Activated CD4-positive, alpha-beta T cell treated with anti-CD3 and anti-CD28 coated beads, Interleukin-2, Interleukin-6, amounts not matched to agents 100 ng/mL and 50 ng/mL, durations not matched to agents 16 hours and 8 hours (primary cell): Measurements from ENCODE around the gene AKAP11.
A peak's percentile ranks its signal among the peaks of the same experiment; 100 is the strongest.

Experiments used
- DNase-seq: peaks from one replicate; pipeline ENCODE4 v3.0.0-alpha.2; 2020

AKAP11 gene

DNA sequence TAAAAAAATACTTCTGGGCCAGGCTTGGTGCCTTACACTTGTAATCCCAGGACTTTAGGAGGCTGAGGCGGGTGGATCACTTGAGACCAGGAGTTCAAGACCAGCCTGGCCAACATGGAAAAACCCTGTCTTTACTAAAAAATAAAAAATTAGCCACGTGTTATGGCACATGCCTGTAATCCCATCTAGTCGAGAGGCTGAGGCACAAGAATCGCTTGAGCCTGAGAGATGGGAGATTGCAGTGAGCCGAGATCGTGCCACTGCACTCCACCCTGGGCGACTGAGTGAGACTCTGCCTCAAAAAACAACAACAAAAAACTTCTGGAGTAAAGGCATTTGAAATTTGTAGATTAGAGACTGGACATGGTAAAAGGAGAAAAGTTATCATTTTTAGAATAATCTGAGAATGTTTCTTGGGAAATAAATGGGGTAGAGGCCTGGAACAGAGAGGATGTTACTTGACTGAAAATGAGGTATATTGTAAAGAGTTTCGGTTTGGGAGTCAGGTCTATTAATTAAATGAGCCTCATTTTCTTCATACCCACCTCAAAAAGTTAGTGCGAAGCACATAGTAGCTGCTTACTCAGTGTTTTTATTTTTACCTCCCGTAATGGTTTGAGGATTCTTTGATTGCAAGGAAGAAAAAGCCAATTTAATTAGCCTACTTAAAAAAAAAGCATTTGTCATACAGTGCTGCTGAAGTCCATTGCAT is 2.6 kb downstream of the AKAP11 start:
- DNase-seq: no peak

- no peak for DNase-seq
Observed at GRCh38 chr13:42275098-42275471, 3.1 kb downstream of the AKAP11 start.

- peak; percentile 63 for DNase-seq
Observed at GRCh38 chr13:42275506-42275905, 3.6 kb downstream of the AKAP11 start.

DNA sequence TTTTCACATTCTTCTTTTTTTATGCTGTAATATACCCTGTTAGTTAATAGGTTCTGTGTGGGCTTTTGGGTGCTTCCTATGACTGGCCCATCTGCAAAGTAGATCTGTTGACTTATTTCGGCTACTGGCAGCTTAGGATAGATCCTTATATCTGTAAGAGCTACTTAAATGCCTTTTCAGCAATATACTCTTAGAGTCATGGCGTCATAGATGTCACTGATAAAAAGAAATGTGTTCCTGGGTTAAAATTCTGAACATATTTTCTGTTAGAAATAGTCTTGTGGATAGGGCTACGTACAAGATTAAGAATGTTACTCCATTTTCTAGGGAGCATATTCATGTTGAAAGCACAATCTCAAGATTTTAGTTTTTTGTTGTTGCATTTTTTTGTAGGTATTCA is 4.7 kb downstream of the AKAP11 start:
- DNase-seq: no peak

GRCh38 chr13:42277618-42278276 is 5.8 kb downstream of the AKAP11 start:
- DNase-seq: peak; percentile 41

DNA sequence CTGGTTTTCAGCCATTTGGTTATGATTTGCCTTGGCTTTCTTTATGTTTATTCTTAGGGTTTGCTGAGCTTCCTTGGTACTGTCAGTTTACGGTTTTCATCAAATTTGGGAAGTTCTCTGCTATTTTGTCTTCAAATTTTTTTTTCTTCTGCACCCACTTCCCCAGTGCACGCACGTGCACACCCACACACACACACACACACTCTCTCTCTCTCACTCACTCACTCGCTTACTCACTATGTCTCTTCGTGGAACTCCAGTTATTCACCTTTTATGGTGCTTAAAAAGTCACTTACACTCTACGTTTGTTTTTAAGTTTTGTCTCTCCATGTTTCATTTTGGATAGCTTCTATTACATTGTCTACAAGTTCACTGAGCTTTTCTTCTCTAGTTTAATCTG is 7.1 kb downstream of the AKAP11 start:
- no peak for DNase-seq

- no peak for DNase-seq
Observed at GRCh38 chr13:42279986-42280385, 8.0 kb downstream of the AKAP11 start.

DNA sequence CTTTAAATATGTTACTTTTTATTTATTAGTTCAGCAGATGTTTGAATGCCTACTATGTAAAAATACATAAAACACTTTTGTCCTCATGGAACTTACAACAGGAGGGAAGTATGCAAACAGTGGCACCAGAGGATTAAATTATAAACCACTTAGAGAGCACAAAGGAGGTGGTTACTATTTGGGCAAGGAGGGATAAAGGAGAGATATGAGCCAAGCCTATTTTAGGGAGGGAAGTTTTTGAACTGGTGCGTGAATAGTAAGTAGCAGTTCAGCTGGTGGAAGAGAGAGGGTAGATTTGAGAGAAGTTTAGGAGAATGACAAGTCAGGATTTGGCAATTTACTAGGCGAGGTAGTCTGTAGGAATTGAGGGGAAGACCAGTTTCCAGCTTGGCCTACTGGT is 8.6 kb downstream of the AKAP11 start:
- DNase-seq: no peak

DNA sequence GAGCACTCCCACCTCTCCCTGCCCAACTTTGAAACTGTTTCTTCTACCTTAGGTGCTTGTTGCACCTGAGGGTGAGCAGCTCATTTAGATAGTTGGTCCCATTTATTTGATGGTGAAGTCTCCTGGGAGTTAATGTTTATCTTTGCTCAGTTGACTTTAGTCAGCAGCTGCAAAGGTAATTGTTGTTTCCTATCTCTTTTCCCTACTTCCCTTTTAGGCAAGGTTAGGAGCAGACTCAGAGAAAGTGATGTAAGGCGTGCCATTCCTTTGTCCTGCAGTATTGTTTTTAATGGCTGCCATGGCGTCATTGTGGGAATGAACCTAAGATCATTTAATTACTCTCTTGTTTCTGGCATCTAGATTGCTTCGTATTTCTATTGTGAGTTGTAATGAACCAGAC is 11.6 kb downstream of the AKAP11 start:
- DNase-seq: no peak

DNA sequence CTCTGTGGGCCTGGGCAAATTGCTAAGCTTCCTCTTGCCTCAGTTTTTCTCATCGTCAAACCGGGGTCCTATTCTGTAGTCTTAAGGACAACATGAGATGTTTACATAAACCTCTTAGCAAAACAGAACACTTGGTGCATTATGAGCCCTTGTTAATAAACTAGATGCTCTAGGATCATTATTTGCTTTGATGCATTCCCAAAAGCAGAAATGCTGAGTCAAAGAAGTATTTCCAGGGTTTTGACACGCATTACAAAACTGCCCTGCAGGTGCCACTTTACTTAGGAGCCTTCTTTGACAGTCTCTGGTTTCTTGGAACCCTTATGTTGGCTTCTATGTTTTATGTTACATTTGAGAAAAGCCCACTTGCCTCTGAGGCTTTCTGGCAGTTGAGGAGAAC is 12.1 kb downstream of the AKAP11 start:
- DNase-seq: no peak

GRCh38 chr13:42298392-42298791 is 26.4 kb downstream of the AKAP11 start:
- no peak for DNase-seq

- DNase-seq: no peak
Observed at GRCh38 chr13:42305503-42305902, 33.6 kb downstream of the AKAP11 start.

- no peak for DNase-seq
Observed at GRCh38 chr13:42307461-42307860, 35.5 kb downstream of the AKAP11 start.

GRCh38 chr13:42312817-42313431 is 41.0 kb downstream of the AKAP11 start:
- DNase-seq: no peak

GRCh38 chr13:42318570-42318969 is 46.6 kb downstream of the AKAP11 start:
- no peak for DNase-seq

DNA sequence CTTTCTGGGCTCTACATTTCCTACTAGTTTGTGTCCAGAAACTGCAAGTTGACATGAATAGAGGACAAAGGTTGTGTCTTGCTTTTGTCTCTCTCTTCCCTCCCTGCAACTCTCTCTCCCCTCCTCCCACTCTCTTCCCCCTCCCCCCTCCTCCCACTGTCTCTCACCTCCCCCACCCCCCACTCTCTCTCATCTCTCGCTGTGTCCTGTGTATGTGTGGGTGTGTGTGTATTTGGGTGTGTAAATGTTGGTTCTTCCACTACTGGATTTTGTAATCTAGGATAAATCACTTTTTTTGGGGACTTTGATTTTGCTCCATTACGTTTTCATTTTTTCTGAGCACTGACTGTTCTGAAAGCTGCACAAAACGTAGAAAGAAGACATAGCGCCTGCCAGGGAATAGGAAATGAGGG is 48.4 kb downstream of the AKAP11 start:
- DNase-seq: no peak

DNA sequence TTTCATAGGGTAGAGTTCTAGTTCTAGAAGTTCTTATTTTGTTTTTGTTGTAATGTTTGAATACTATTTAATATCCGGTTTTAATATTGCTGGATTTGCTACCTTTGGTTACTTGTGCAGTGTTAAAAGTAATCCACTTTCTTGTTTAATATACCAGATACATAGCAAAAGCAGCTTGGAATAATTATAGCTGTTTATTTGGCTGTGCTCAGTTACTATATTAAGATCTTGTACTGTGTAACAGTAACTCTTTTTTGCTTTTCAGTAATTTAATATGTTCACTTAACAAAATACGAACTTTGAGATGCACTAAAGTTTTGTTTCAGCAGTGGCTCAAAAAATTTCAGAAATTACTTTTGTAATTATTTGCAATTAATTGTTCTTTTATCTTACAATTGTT is 50.9 kb downstream of the AKAP11 start:
- DNase-seq: no peak

GRCh38 chr13:42324704-42325103 is 52.8 kb downstream of the AKAP11 start:
- DNase-seq: no peak

- DNase-seq: no peak
Observed at GRCh38 chr13:42327725-42328124, 55.8 kb downstream of the AKAP11 start.

DNA sequence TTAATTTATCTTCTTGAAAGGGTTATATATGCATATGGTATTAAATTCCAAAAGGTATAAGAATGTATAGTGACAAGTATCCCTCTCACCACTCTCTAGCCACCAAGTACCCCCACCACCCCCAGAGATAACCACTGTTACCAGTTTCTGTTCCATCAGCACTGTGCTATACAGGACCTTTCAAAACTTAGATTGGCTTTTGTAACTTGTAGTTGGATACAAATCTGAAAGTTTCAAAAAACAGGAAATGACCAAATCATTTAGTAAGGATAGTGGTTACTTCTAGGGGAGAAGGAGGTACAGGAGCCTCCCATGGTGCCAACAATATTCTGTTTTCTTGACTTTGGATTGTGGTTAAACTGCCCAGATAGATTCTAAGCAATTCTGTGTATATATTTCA is 56.7 kb downstream of the AKAP11 start:
- no peak for DNase-seq

GRCh38 chr13:42329239-42329638 is 57.3 kb downstream of the AKAP11 start:
- DNase-seq: no peak

DNA sequence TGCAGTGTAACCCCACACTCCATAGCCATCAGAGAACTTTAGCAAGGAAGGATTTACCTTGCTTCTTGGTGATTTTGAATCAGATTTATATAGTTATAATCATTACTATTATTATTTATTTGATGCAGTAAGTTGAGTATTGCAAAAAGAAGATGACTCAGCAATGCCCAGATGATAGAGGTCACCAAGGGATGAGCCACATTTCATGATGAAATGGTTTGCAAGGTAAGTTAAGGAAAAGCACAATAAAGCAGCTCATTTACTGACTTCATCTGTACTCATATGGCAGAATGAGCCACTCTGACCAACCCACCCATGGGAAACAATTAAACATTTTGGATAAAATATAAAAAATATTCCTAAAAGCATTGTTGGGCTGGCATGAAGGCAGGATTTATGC is 59.1 kb downstream of the AKAP11 start:
- no peak for DNase-seq

- peak; percentile 49 for DNase-seq
Observed at GRCh38 chr13:42333613-42334328, 61.8 kb downstream of the AKAP11 start.

DNA sequence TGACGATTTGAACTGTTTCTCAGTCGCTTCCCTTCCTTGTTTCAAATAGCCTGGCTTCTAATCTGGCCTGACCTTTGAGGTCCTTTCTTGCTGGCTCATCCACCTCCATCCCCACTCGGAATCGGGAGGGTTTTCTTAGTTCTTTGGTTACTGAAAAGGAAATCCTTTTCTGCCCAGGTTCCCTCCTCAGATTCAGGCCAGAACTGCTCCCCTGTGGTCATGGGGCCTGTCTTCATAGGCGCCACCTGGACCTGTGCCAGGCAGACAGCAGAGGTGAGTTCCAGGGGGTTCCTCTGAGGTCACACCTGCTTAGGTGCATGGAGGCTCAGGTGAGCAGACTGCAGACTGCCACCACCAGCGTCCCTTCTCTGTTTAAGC is 62.4 kb downstream of the AKAP11 start:
- DNase-seq: no peak
